T-helper 2 cell treated with Interferon-gamma antibody and Interleukin-4, amounts not matched to agents 5 μg/mL and 100 μg/mL, for 36 hours (primary cell): ENCODE results near the gene OSBPL3.

Experiments used
- DNase-seq: peaks from one replicate; pipeline ENCODE4 v3.0.0; 2021; ENCODE audit warnings: low spot score
- H3K27ac Mint-ChIP-seq: one replicate; pipeline ENCODE4 v1.8.0; 2021; ENCODE audit warnings: mild to moderate bottlenecking, mixed read lengths
- H3K27me3 Mint-ChIP-seq: one replicate; pipeline ENCODE4 v1.8.0; 2021; ENCODE audit warnings: low read depth, mixed read lengths
- H3K36me3 Mint-ChIP-seq: one replicate; pipeline ENCODE4 v1.8.0; 2021; ENCODE audit warnings: low read depth, mixed read lengths
- H3K4me1 Mint-ChIP-seq: one replicate; pipeline ENCODE4 v1.8.0; 2021; ENCODE audit warnings: low read depth, mixed read lengths
- H3K4me3 Mint-ChIP-seq: one replicate; pipeline ENCODE4 v1.8.0; 2022; ENCODE audit warnings: mild to moderate bottlenecking, moderate library complexity, mixed read lengths
- H3K9me3 Mint-ChIP-seq: one replicate; pipeline ENCODE4 v1.8.0; 2021; ENCODE audit warnings: mixed read lengths

The OSBPL3 gene

GRCh38 chr7:24972991-24973390 is 7.0 kb downstream of the OSBPL3 start:
- peaks cover 63% of the 10 kb centered on the region for H3K4me1 Mint-ChIP-seq
- no peak overlapping the region for H3K27ac Mint-ChIP-seq
- no peaks in the 10 kb centered on the region for H3K27me3 Mint-ChIP-seq
- no peak overlapping the region for H3K4me3 Mint-ChIP-seq
- peaks cover 36% of the 10 kb centered on the region for H3K36me3 Mint-ChIP-seq
- H3K9me3 Mint-ChIP-seq = no peaks in the 10 kb centered on the region
- DNase-seq = no peak

GRCh38 chr7:24972166-24972477 is 7.9 kb downstream of the OSBPL3 start:
- no peaks in the 10 kb centered on the region for H3K9me3 Mint-ChIP-seq
- H3K4me3 Mint-ChIP-seq = peak overlapping the region; percentile 49
- H3K27ac Mint-ChIP-seq = no peak overlapping the region
- H3K4me1 Mint-ChIP-seq = peaks cover 68% of the 10 kb centered on the region
- no peak for DNase-seq
- peaks cover 34% of the 10 kb centered on the region for H3K36me3 Mint-ChIP-seq
- H3K27me3 Mint-ChIP-seq = no peaks in the 10 kb centered on the region

DNA sequence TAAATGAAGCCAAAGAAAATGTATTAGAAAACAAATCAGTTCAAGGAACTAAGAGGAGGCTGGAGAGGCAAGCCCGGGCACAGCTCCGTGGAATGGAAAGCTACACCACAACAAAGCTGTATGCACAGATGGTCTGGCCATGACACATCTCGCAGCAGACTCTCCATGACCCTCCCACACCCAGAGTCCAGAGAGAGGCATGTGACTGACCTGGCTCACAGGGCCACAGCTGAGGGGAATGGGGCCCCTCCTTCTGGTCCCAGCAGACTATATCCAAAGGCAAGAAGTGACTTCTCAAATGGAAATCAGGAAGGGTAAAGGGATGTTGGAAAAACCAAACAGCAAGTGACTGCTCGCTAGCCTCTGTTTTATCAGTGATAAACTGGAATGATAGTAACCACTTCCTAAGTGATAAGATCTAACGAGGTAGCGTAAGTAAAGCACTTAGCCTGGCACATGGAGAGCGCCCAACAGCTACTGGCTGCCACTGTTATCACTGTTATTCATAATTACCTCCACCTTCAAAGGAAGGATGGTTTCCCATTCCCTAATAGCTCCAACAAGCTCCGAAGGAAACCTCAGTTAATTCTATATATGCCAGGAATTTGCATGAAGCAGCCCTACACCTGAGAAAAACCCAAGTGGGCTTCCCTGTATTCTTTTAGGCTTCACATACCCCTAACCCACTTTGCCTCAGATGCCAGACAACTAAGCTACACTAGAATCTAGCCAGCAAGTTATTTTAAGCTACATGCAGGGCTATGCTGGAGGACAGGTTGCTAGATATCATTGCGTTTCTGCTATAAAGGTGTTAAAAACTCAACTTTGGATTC is 8.4 kb downstream of the OSBPL3 start:
- Mint-ChIP-seq H3K27ac (peak overlapping the region; percentile 54), H3K27me3 (no peaks in the 10 kb centered on the region), H3K4me1 (peaks cover 68% of the 10 kb centered on the region), H3K36me3 (peaks cover 30% of the 10 kb centered on the region), H3K9me3 (no peaks in the 10 kb centered on the region), H3K4me3 (peak overlapping the region; percentile 49)
- peak; percentile 22 for DNase-seq

- H3K4me3 Mint-ChIP-seq = peak overlapping the region; percentile 49
- peaks cover 68% of the 10 kb centered on the region for H3K4me1 Mint-ChIP-seq
Observed at GRCh38 chr7:24970676-24971075, 9.3 kb downstream of the OSBPL3 start.

DNA sequence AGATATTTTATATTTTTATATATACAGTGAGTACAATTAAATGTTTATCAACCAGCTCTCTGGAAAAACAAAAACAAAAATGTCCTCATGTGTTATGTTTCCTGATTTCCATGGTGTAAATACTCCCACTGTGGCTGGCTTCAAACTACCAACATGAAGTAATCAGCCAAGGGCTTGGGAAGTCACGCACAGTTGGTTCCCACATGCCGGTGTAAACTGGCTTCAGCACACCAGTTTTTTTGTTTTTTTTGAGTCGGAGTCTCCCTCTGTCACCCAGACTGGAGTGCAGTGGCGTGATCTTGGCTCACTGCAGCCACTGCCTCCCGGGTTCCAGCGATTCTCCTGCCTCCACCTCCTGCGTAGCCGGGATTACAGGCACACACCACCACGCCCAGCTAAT is 11.8 kb downstream of the OSBPL3 start:
- Mint-ChIP-seq H3K36me3 (peaks cover 16% of the 10 kb centered on the region), H3K4me1 (peaks cover 74% of the 10 kb centered on the region), H3K4me3 (no peak overlapping the region), H3K27ac (no peak overlapping the region), H3K27me3 (no peaks in the 10 kb centered on the region), H3K9me3 (no peaks in the 10 kb centered on the region)
- DNase-seq = no peak

More at GRCh38 chr7:24970676-24971075, 9.3 kb downstream of the OSBPL3 start:
- DNase-seq = no peak
- H3K9me3 Mint-ChIP-seq = no peaks in the 10 kb centered on the region
- no peaks in the 10 kb centered on the region for H3K27me3 Mint-ChIP-seq
- H3K27ac Mint-ChIP-seq = no peak overlapping the region
- H3K36me3 Mint-ChIP-seq = peaks cover 26% of the 10 kb centered on the region

DNA sequence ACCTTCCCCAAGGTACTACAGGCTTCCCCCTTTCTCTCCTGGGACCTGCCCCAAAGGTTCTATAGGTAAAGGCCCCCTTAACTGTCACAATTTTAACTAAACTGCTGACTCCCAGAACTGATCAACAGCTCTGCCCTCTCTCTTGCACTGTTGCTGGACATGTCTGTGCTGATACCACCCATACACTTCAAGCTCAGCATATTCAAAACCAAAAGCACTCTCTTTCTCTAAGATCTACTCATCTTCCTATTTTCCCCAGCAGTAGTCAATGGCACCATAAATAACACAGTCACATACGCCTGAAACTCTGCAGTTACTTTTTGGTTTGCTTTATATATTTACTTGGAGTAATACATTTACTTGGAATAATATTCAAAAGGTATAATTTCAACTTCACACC is 12.3 kb downstream of the OSBPL3 start:
- Mint-ChIP-seq H3K4me3 (no peak overlapping the region), H3K36me3 (peaks cover 16% of the 10 kb centered on the region), H3K27me3 (no peaks in the 10 kb centered on the region), H3K9me3 (no peaks in the 10 kb centered on the region), H3K27ac (peak overlapping the region; percentile 17), H3K4me1 (peaks cover 74% of the 10 kb centered on the region)
- DNase-seq = no peak

- Mint-ChIP-seq H3K36me3 (peaks cover 12% of the 10 kb centered on the region), H3K4me3 (peak overlapping the region; percentile 29), H3K9me3 (no peaks in the 10 kb centered on the region), H3K27ac (peak overlapping the region; percentile 17), H3K4me1 (peaks cover 69% of the 10 kb centered on the region), H3K27me3 (no peaks in the 10 kb centered on the region)
- no peak for DNase-seq
Observed at GRCh38 chr7:24966802-24967201, 13.2 kb downstream of the OSBPL3 start.

DNA sequence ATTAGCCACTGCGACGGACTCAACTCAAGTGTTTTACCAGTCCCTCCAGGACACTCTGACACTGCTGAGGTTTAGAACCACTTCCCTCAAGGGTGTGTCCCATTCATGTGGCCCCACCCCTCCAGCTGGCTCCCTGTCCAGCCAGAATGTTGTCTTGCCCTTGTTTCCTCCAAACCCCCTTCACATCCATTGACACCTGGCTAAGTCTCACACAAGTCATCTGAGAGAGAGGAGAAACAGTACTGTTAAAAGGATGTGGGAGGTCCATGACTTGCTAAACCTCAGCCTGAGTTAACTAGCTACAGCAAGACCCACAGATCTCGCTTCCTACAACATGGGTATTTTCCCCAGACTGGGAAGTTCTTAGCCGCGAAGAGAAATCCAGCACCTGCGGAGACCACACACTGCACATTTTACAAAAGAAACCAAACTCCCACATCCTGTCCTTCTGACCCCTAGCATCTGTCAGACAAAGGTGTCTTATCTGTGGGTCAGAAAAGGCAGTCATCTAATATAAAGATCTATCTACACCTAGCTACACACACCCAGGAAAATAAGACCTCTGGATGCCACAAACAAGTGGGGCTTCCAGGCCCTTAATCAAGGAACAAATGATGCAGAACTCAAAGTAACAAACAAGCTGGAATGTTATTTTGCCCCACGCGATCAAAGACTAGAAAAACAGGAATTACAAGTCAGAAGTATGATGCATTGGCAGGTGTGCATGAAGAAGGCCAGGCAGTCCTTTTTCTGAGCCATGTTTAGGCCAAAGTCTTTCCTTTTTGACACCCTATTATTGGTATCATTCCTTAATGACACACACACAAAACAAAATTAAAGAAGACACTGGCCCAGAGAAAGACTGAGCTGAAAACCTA is 13.9 kb downstream of the OSBPL3 start:
- peak overlapping the region; percentile 87 for H3K27ac Mint-ChIP-seq
- peak; percentile 65 for DNase-seq
- H3K27me3 Mint-ChIP-seq = no peaks in the 10 kb centered on the region
- H3K9me3 Mint-ChIP-seq = no peaks in the 10 kb centered on the region
- peaks cover 15% of the 10 kb centered on the region for H3K36me3 Mint-ChIP-seq
- peaks cover 68% of the 10 kb centered on the region for H3K4me1 Mint-ChIP-seq
- H3K4me3 Mint-ChIP-seq = peak overlapping the region; percentile 70

GRCh38 chr7:24964191-24964590 is 15.8 kb downstream of the OSBPL3 start:
- H3K4me1 Mint-ChIP-seq = peaks cover 68% of the 10 kb centered on the region
- no peaks in the 10 kb centered on the region for H3K9me3 Mint-ChIP-seq
- DNase-seq = no peak
- H3K36me3 Mint-ChIP-seq = peaks cover 21% of the 10 kb centered on the region
- peak overlapping the region; percentile 14 for H3K4me3 Mint-ChIP-seq
- H3K27me3 Mint-ChIP-seq = no peaks in the 10 kb centered on the region
- H3K27ac Mint-ChIP-seq = peak overlapping the region; percentile 29

DNA sequence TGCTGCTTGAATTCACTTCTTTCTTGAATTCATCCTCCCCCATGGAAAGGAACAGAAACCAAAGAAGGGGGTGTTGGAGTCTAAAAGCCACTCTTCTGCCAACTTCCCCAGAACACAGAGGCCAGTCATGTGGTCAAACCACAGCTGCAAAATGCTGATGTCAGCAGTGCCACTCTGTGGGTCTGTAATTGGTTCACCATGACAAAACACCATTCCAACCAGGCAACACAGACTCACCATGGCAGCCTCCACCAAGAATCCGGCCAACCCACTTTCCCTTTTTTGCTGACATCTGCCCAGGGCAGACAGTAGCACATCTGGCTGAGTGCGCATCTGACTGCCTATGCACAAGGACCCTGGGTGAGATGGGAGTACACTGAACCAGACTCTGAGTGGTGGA is 16.8 kb downstream of the OSBPL3 start:
- peak overlapping the region; percentile 56 for H3K27ac Mint-ChIP-seq
- H3K4me1 Mint-ChIP-seq = peaks cover 75% of the 10 kb centered on the region
- H3K27me3 Mint-ChIP-seq = no peaks in the 10 kb centered on the region
- DNase-seq = peak; percentile 60
- H3K4me3 Mint-ChIP-seq = peak overlapping the region; percentile 28
- peaks cover 31% of the 10 kb centered on the region for H3K36me3 Mint-ChIP-seq
- H3K9me3 Mint-ChIP-seq = no peaks in the 10 kb centered on the region

- Mint-ChIP-seq H3K4me1 (peaks cover 76% of the 10 kb centered on the region), H3K36me3 (peaks cover 32% of the 10 kb centered on the region), H3K27me3 (no peaks in the 10 kb centered on the region), H3K4me3 (no peak overlapping the region), H3K9me3 (no peaks in the 10 kb centered on the region), H3K27ac (peak overlapping the region; percentile 61)
- DNase-seq = no peak
Observed at GRCh38 chr7:24962418-24962962, 17.5 kb downstream of the OSBPL3 start.

- Mint-ChIP-seq H3K27ac (no peak overlapping the region), H3K4me3 (peak overlapping the region; percentile 11)
Observed at GRCh38 chr7:24959735-24960485, 20.1 kb downstream of the OSBPL3 start.

GRCh38 chr7:24958399-24958798 is 21.6 kb downstream of the OSBPL3 start:
- H3K36me3 Mint-ChIP-seq = peaks cover 37% of the 10 kb centered on the region
- no peak overlapping the region for H3K27ac Mint-ChIP-seq
- no peaks in the 10 kb centered on the region for H3K27me3 Mint-ChIP-seq
- peaks cover 71% of the 10 kb centered on the region for H3K4me1 Mint-ChIP-seq
- no peak for DNase-seq
- H3K9me3 Mint-ChIP-seq = no peaks in the 10 kb centered on the region
- no peak overlapping the region for H3K4me3 Mint-ChIP-seq

More at GRCh38 chr7:24959735-24960485, 20.1 kb downstream of the OSBPL3 start:
- peaks cover 35% of the 10 kb centered on the region for H3K36me3 Mint-ChIP-seq
- H3K9me3 Mint-ChIP-seq = no peaks in the 10 kb centered on the region
- H3K4me1 Mint-ChIP-seq = peaks cover 76% of the 10 kb centered on the region
- no peak for DNase-seq
- no peaks in the 10 kb centered on the region for H3K27me3 Mint-ChIP-seq
